Measurements from ENCODE around the gene ASH1L. TPM values are rescaled to one million over a fixed set of nuclear protein-coding genes. Genes with fewer than 3 reads are reported as not detected.

ASH1L gene
- total and polyA plus RNA-seq, 9 of the 15 experiments (the other 6 are each of a cell fraction or from before 2014, with no cell fraction given): 2.0 to 23.3 (median 14.6) TPM

GRCh38 chr1:155307247-155307740, 255.3 kb downstream of the ASH1L start (continued):
- TF ChIP-seq, protein P1, sequence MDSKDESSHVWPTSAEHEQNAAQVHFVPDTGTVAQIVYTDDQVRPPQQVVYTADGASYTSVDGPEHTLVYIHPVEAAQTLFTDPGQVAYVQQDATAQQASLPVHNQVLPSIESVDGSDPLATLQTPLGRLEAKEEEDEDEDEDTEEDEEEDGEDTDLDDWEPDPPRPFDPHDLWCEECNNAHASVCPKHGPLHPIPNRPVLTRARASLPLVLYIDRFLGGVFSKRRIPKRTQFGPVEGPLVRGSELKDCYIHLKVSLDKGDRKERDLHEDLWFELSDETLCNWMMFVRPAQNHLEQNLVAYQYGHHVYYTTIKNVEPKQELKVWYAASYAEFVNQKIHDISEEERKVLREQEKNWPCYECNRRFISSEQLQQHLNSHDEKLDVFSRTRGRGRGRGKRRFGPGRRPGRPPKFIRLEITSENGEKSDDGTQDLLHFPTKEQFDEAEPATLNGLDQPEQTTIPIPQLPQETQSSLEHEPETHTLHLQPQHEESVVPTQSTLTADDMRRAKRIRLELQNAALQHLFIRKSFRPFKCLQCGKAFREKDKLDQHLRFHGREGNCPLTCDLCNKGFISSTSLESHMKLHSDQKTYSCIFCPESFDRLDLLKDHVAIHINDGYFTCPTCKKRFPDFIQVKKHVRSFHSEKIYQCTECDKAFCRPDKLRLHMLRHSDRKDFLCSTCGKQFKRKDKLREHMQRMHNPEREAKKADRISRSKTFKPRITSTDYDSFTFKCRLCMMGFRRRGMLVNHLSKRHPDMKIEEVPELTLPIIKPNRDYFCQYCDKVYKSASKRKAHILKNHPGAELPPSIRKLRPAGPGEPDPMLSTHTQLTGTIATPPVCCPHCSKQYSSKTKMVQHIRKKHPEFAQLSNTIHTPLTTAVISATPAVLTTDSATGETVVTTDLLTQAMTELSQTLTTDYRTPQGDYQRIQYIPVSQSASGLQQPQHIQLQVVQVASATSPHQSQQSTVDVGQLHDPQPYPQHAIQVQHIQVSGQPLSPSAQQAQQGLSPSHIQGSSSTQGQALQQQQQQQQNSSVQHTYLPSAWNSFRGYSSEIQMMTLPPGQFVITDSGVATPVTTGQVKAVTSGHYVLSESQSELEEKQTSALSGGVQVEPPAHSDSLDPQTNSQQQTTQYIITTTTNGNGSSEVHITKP (IDR thresholded peaks at IDR 0.05; ENCODE audit: partially characterized antibody): no peak
- no peak for TF ChIP-seq ZFX (CRISPR knock-in tag; IDR thresholded peaks at IDR 0.05)
- peak; percentile 93 for TF ChIP-seq ZNF165 (CRISPR knock-in tag; IDR thresholded peaks at IDR 0.05; ENCODE audit: borderline replicate concordance)
- TF ChIP-seq, protein P2, sequence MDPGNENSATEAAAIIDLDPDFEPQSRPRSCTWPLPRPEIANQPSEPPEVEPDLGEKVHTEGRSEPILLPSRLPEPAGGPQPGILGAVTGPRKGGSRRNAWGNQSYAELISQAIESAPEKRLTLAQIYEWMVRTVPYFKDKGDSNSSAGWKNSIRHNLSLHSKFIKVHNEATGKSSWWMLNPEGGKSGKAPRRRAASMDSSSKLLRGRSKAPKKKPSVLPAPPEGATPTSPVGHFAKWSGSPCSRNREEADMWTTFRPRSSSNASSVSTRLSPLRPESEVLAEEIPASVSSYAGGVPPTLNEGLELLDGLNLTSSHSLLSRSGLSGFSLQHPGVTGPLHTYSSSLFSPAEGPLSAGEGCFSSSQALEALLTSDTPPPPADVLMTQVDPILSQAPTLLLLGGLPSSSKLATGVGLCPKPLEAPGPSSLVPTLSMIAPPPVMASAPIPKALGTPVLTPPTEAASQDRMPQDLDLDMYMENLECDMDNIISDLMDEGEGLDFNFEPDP (CRISPR knock-in tag; IDR thresholded peaks at IDR 0.05): peak; percentile 91
- TF ChIP-seq ZNF830 (CRISPR knock-in tag; IDR thresholded peaks at IDR 0.05): peak; percentile 80; the same call in 1 of the 2 replicates
- peak; percentile 32 for TF ChIP-seq ZNF699 (CRISPR knock-in tag; IDR thresholded peaks at IDR 0.05; ENCODE audit: insufficient replicate concordance)
- peak; percentile 98 for TF ChIP-seq NR4A1 (CRISPR knock-in tag; IDR thresholded peaks at IDR 0.05)
- TF ChIP-seq NR4A1 (tag; IDR thresholded peaks at IDR 0.05): peak; percentile 99
- 0 out of 2 replicates have a peak, but pooled peaks have one; percentile 69 for TF ChIP-seq DPF2 (IDR thresholded peaks at IDR 0.05)
- TF ChIP-seq TEAD2 (tag; IDR thresholded peaks at IDR 0.05): peak; percentile 93
- 0 out of 2 replicates have a peak, but pooled peaks have one; percentile 41 for TF ChIP-seq HMG20A (CRISPR knock-in tag; conservative IDR thresholded peaks at IDR 0.05)
- TF ChIP-seq RCOR1 (IDR thresholded peaks at IDR 0.05; ENCODE audit: borderline replicate concordance in 1 of 2, low read depth in 2 of 2, low read length in 2 of 2): peak in 1 of 2 experiments; percentile 69; a peak in 2 of 4 replicates
- no peak for TF ChIP-seq RAD51 (IDR thresholded peaks at IDR 0.05; ENCODE audit: borderline replicate concordance, low read depth)
- no peak for TF ChIP-seq KLF16 (IDR thresholded peaks at IDR 0.05)
- TF ChIP-seq ZNF507 (tag; conservative IDR thresholded peaks at IDR 0.05): peak; percentile 60
- no peak for TF ChIP-seq ARHGAP35 (IDR thresholded peaks at IDR 0.05; ENCODE audit: partially characterized antibody)
- TF ChIP-seq E2F3 (CRISPR knock-in tag; IDR thresholded peaks at IDR 0.05): peak; percentile 95
- no peak for TF ChIP-seq HDGF (IDR thresholded peaks at IDR 0.05)
- peak; percentile 94 for TF ChIP-seq ZBTB17 (CRISPR knock-in tag; IDR thresholded peaks at IDR 0.05)
- peak; percentile 90 for TF ChIP-seq ZNF445 (CRISPR knock-in tag; IDR thresholded peaks at IDR 0.05; ENCODE audit: low read depth)
- peak; percentile 18; the same call in 1 of the 2 replicates for TF ChIP-seq EP300 (IDR thresholded peaks at IDR 0.05; ENCODE audit: low read length)
- TF ChIP-seq HMBOX1 (IDR thresholded peaks at IDR 0.05): peak; percentile 62; the same call in 1 of the 2 replicates
